ENCODE measurements around the gene TUBB. TPM values are rescaled to one million over a fixed set of nuclear protein-coding genes. Genes with fewer than 3 reads are reported as not detected.
A peak's percentile ranks its signal among the peaks of the same experiment; 100 is the strongest.

The TUBB gene
- total and polyA plus RNA-seq, 8 donors, result 409 to 1,665 (median 1,126) TPM

- H3K4me1 ChIP-seq, result peaks cover 16 to 67% of the 10 kb centered on the region in 2 donors
- TF ChIP-seq CTCF (IDR thresholded peaks at IDR 0.05), result no peak
- no peaks in the 10 kb centered on the region for H3K9me3 ChIP-seq
- ATAC-seq (peak; percentile 21), DNase-seq (peak in 3 of 4 donors; percentile 46 to 84 (median 63))
- H3K27me3 ChIP-seq, result no peaks in the 10 kb centered on the region
- peak overlapping the region; percentile 66 to 94 for H3K4me3 ChIP-seq
- intact Hi-C loops (cut with DNase I), result loop anchor here in 1 of 2 donors (10.0 kb wide), 1 partner anchor 71 kb away; no protein-coding TSS in a partner anchor
- peaks cover 0 to 31% of the 10 kb centered on the region in 2 donors for H3K36me3 ChIP-seq
- peak overlapping the region; percentile 96 to 97 for H3K27ac ChIP-seq
These were observed 23.2 kb downstream of the TUBB start for GRCh38 chr6:30743099-30744053.

GRCh38 chr6:30744054-30744805 is 24.1 kb downstream of the TUBB start, which contains the start of gene IER3:
IER3 (minus strand) TSS chr6:30744547; CDS start chr6:30744518, 29 bp downstream.
- Histone ChIP-seq H3K4me1 (peaks cover 16 to 67% of the 10 kb centered on the region in 2 donors), H3K27me3 (no peaks in the 10 kb centered on the region), H3K36me3 (peaks cover 0 to 23% of the 10 kb centered on the region in 2 donors), H3K9me3 (no peaks in the 10 kb centered on the region), H3K27ac (peak within 1 kb of the TSS; percentile 96 to 97), H3K4me3 (peak within 1 kb of the TSS; percentile 66 to 94)
- peak; percentile 51 for ATAC-seq
- TF ChIP-seq CTCF (IDR thresholded peaks at IDR 0.05), result peak; percentile 48 to 50
- peak; percentile 77 to 93 (median 92) for DNase-seq
- intact Hi-C loops (cut with DNase I), result loop anchor here in 1 of 2 donors (10.0 kb wide), 1 partner anchor 71 kb away; no protein-coding TSS in a partner anchor

DNA sequence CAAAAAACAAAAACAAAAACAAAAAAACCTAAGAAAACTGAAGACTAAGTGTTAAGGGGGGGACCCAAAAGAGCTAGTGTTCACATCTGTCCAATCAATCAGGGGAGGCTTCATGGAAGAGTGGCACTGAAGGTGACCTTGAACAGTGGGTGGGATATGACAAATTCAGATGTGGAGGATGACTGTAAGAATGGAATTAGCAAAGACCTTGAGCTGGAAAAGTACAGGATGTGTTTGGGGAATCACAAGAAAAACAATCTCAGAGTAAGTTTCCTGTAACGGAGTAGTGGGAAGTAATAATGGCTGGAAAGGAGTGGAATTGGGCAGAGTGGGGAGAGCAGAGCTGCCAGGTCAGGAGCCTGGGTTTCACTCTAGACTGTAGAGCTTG is 27.1 kb downstream of the TUBB start:
- intact Hi-C loops (cut with DNase I), result loop anchor here in 1 of 2 donors (10.0 kb wide), 1 partner anchor 68 kb away; no protein-coding TSS in a partner anchor
- ATAC-seq (no peak), DNase-seq (no peak)
- Histone ChIP-seq H3K9me3 (no peaks in the 10 kb centered on the region), H3K4me1 (peaks cover 4 to 69% of the 10 kb centered on the region in 2 donors), H3K4me3 (no peak overlapping the region), H3K27ac (peak overlapping the region in 1 of 2 donors; percentile 50), H3K36me3 (no peaks in the 10 kb centered on the region), H3K27me3 (no peaks in the 10 kb centered on the region)
- TF ChIP-seq CTCF (IDR thresholded peaks at IDR 0.05), result no peak

- Histone ChIP-seq H3K9me3 (no peaks in the 10 kb centered on the region), H3K36me3 (no peaks in the 10 kb centered on the region), H3K4me1 (peaks cover 4 to 77% of the 10 kb centered on the region in 2 donors), H3K27ac (peak overlapping the region in 1 of 2 donors; percentile 50), H3K27me3 (no peaks in the 10 kb centered on the region), H3K4me3 (no peak overlapping the region)
- DNase-seq (no peak), ATAC-seq (peak; percentile 7)
- no peak for TF ChIP-seq CTCF (IDR thresholded peaks at IDR 0.05)
- intact Hi-C loops (cut with DNase I), result loop anchor here in 1 of 2 donors (10.0 kb wide), 1 partner anchor 67 kb away; no protein-coding TSS in a partner anchor
These were observed 28.0 kb downstream of the TUBB start for GRCh38 chr6:30747902-30748769.
